Measurements from ENCODE around the gene SNRPD1. TPM values are rescaled to one million over a fixed set of nuclear protein-coding genes. Genes with fewer than 3 reads are reported as not detected.
"Not testable (repeated sequence)": the region's sequence is repeated elsewhere in the genome, so short reads cannot be mapped to it uniquely, and the experiment has no call there.

SNRPD1 gene
- total RNA-seq: 1 to 10 TPM; 2.6 to 3.6 TPM

DNA sequence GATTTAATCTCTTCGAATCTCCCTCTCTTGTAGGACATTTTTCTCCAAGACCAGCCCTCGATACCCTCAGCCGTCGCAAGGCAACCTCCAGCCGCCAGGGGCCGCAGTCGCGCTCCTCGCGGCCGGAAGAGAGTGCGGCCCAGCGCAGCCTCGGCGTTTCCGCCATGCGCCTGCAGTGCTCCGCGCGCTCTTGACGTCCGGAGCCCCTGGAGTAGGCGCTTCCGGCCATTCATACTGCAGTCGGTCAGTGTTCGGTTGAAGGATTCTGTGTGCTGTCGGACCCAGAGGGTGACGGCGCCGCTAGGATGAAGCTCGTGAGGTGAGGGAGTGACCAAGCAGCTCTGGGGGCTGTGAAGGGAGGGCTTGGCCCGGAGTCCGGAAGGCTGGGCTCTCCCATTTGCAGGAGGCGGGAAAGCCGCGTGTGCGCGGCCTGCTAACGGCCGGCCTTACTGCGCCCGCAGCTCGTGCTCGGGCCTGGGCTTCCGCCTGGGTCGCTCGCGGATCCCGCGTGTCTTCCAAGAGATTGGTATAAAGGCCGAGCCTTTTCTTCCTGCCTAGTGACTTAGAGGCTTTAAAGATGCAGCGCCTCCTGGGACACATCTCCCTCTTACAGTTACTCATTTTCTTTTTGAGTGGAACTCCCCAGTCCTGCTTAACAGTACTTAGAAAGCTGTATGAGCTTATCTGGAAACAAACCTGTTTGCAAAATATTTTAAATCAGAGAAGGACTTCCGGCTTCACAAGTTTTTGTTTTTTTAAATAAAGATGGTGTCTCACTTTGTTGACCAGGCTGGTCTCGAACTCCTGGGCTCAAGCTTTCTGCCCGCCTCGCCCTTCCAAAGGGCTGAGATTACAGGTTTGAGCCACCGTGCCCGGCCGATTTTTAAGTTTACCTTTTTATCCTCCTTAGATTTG is at the start of gene SNRPD1:
Gene SNRPD1 (plus strand): TSS at position 190 of the 915 bp plus-strand sequence. CDS start 116 bp downstream, at position 306.
- peak; percentile 99 for ATAC-seq
- intact Hi-C loops (cut with DNase I): no loop called here

DNA sequence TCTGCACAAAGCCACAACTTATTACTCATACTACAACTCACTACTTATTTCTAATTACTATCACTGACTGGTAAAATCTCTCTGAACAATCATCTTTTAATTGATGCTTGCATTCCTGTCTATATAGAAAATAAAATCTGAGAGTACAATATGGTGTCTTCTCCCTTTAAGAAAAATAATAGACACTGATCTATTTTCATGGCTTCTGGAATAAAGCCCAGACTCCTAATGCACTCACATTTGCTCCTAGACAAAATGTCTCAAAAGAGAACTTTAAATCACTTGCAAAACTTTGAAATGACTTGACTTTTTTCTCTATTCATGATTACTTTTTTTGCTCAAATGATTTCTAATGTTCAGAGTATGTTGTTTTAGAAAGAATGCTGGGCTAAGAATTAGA is 40.3 kb upstream of the SNRPD1 start:
- Histone ChIP-seq H3K27me3 (no peaks in the 10 kb centered on the region), H3K4me3 (no peak overlapping the region), H3K4me1 (no peaks in the 10 kb centered on the region), H3K36me3 (replicated peaks in 1 of 2; ENCODE audit: insufficient read depth in 1 of 2, low read depth in 2 of 2) (peaks cover 0 to 5% of the 10 kb centered on the region in 2 donors), H3K27ac (no peak overlapping the region), H3K9me3 (no peaks in the 10 kb centered on the region)
- DNase-seq: no peak
- ATAC-seq: no peak
- TF ChIP-seq POLR2A (IDR thresholded peaks at IDR 0.05): no peak
- TF ChIP-seq, protein P1, sequence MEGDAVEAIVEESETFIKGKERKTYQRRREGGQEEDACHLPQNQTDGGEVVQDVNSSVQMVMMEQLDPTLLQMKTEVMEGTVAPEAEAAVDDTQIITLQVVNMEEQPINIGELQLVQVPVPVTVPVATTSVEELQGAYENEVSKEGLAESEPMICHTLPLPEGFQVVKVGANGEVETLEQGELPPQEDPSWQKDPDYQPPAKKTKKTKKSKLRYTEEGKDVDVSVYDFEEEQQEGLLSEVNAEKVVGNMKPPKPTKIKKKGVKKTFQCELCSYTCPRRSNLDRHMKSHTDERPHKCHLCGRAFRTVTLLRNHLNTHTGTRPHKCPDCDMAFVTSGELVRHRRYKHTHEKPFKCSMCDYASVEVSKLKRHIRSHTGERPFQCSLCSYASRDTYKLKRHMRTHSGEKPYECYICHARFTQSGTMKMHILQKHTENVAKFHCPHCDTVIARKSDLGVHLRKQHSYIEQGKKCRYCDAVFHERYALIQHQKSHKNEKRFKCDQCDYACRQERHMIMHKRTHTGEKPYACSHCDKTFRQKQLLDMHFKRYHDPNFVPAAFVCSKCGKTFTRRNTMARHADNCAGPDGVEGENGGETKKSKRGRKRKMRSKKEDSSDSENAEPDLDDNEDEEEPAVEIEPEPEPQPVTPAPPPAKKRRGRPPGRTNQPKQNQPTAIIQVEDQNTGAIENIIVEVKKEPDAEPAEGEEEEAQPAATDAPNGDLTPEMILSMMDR (IDR thresholded peaks at IDR 0.05): no peak
- intact Hi-C loops (cut with DNase I): loop anchor here (10.0 kb wide), 1 partner anchor 57 kb away; no protein-coding TSS in a partner anchor

More for the DNA sequence above, at the start of gene SNRPD1:
- no peaks in the 10 kb centered on the region for H3K9me3 ChIP-seq
- WGBS, 2 donors: 0 to 1% methylated on average over 19 to 59 of the region's 59 CpGs
- DNase-seq: peak; percentile 84 to 89 (median 86)
- no peaks in the 10 kb centered on the region for H3K36me3 ChIP-seq (replicated peaks in 1 of 2; ENCODE audit: insufficient read depth in 1 of 2, low read depth in 2 of 2)
- peak within 1 kb of the TSS in 3 of 4 donors; percentile 60 to 88 (median 78) for H3K27ac ChIP-seq
- no peaks in the 10 kb centered on the region for H3K27me3 ChIP-seq
- H3K4me3 ChIP-seq: peak within 1 kb of the TSS; percentile 71 to 94
- peaks cover 15% of the 10 kb centered on the region for H3K4me1 ChIP-seq
- TF ChIP-seq, protein P1 (IDR thresholded peaks at IDR 0.05): peak; percentile 88 to 98 (median 96)
- peak; percentile 7 to 86 (median 75) for TF ChIP-seq POLR2A (IDR thresholded peaks at IDR 0.05)

DNA sequence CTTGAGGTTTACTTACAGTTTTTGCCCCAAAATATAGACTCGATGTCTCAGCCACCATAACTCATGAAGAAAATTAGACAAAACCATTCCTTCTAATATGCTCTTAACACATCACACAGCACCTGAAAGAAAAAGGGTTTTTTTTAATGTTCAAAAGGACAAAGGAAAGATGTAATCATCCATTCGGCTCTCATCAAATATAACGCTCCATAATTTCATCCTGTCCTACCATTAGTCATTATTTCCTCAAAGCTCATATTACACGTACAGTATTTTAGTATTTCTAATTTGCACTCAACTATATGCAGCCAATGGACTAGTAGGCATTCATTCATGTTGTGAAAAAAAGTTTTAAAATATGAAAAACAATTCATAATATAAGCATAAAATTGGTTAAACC is 36.5 kb upstream of the SNRPD1 start:
- intact Hi-C loops (cut with DNase I): loop anchor here (10.0 kb wide), 1 partner anchor 61 kb away; no protein-coding TSS in a partner anchor
- no peaks in the 10 kb centered on the region for H3K4me1 ChIP-seq
- no peaks in the 10 kb centered on the region for H3K27me3 ChIP-seq
- TF ChIP-seq, protein P1 (IDR thresholded peaks at IDR 0.05): no peak
- TF ChIP-seq POLR2A (IDR thresholded peaks at IDR 0.05): no peak
- H3K36me3 ChIP-seq (replicated peaks in 1 of 2; ENCODE audit: insufficient read depth in 1 of 2, low read depth in 2 of 2): peaks cover 0 to 1% of the 10 kb centered on the region in 2 donors
- DNase-seq (no peak), ATAC-seq (no peak)
- no peak overlapping the region for H3K27ac ChIP-seq
- H3K4me3 ChIP-seq: no peak overlapping the region
- WGBS, 2 donors: 87 to 95% methylated on average over 4 of the region's 4 CpGs
- H3K9me3 ChIP-seq: no peaks in the 10 kb centered on the region

DNA sequence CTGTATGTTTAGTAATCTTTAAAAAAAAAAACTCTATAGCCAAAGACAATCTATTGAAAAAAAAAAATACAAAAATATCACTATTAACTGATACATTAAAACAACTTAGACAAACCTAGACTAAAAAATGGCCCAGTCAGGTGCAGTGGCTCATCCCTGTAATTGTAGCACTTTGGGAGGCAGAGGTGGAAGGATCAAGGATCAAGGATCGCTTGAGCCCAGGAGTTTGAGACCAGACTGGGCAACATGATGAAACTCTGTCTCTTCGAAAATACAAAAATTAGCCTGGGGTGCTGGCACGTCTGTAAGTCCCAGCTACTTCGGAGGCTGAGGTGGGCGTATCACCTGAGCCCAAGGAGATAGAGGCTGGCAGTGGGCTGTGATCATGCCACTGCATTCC is 27.7 kb upstream of the SNRPD1 start:
- 78 to 90% methylated on average over 3 to 5 of the region's 5 CpGs for WGBS, 2 donors
- intact Hi-C loops (cut with DNase I): no loop called here

DNA sequence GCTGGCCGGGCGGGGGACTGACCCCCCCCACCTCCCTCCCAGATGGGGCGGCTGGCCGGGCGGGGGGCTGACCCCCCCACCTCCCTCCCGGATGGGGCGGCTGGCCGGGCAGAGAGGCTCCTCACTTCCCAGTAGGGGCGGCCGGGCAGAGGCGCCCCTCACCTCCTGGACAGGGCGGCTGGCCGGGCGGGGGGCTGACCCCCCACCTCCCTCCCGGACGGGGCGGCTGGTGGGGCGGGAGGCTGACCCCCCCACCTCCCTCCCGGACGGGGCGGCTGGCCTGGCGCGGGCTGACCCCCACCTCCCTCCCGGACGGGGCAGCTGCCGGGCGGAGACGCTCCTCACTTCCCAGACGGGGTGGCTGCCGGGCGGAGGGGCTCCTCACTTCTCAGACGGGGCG is 19.8 kb upstream of the SNRPD1 start:
- H3K27ac ChIP-seq; H3K4me1 ChIP-seq; H3K36me3 ChIP-seq (replicated peaks in 1 of 2; ENCODE audit: insufficient read depth in 1 of 2, low read depth in 2 of 2); DNase-seq; H3K4me3 ChIP-seq; ATAC-seq; intact Hi-C loops (cut with DNase I); H3K27me3 ChIP-seq; H3K9me3 ChIP-seq: not testable (repeated sequence)
- WGBS, 2 donors: no CpG with 5 or more reads among the region's 33 CpGs

More for the DNA sequence above, 27.7 kb upstream of the SNRPD1 start:
- no peaks in the 10 kb centered on the region for H3K27me3 ChIP-seq
- TF ChIP-seq POLR2A (IDR thresholded peaks at IDR 0.05): no peak
- TF ChIP-seq, protein P1 (IDR thresholded peaks at IDR 0.05): no peak
- H3K4me1 ChIP-seq: no peaks in the 10 kb centered on the region
- no peak overlapping the region for H3K27ac ChIP-seq
- no peak for ATAC-seq
- no peak for DNase-seq
- no peaks in the 10 kb centered on the region for H3K36me3 ChIP-seq (replicated peaks in 1 of 2; ENCODE audit: insufficient read depth in 1 of 2, low read depth in 2 of 2)
- H3K4me3 ChIP-seq: no peak overlapping the region
- no peaks in the 10 kb centered on the region for H3K9me3 ChIP-seq

All from body of pancreas (tissue), 4 donors.